GM23338 (cell line): ENCODE measurements around the gene C1QTNF7. TPM values are rescaled to one million over a fixed set of nuclear protein-coding genes. Genes with fewer than 3 reads are reported as not detected.

Source experiments
- ATAC-seq: fragments of 200-7000 bp; cut with Tn5 transposase; 3 replicates; pipeline ENCODE4 v1.9.1; 2020
- DNase-seq: peaks from one replicate; pipeline ENCODE4 v3.0.0-alpha.2; 2015; ENCODE audit warnings: low spot score
- H2AFZ ChIP-seq: fragments of 200-600 bp; sonication (generic); 2 replicates; pipeline ENCODE4 v1.8.0; 2016; ENCODE audit warnings: antibody characterized with exemption, mild to moderate bottlenecking, moderate library complexity
- H3F3A ChIP-seq: fragments of 200-600 bp; sonication (generic); replicated peaks from 2 replicates; pipeline ENCODE4 v1.8.0; 2017; ENCODE audit warnings: antibody characterized with exemption, mixed run types, low read depth
- H3K27ac ChIP-seq: fragments of 200-600 bp; sonication (generic); 2 replicates; pipeline ENCODE4 v1.6.1; 2016; ENCODE audit warnings: low read depth
- H3K27me3 ChIP-seq: fragments of 200-600 bp; sonication (generic); 2 replicates; pipeline ENCODE4 v1.8.0; 2016; ENCODE audit warnings: mild to moderate bottlenecking, mixed run types, moderate library complexity; ENCODE audit not compliant: insufficient read depth
- H3K36me3 ChIP-seq: fragments of 200-600 bp; sonication (generic); 2 replicates; pipeline ENCODE4 v1.8.0; 2016; ENCODE audit warnings: mild to moderate bottlenecking; ENCODE audit not compliant: insufficient read depth
- H3K4me1 ChIP-seq: fragments of 200-600 bp; sonication (generic); 2 replicates; pipeline ENCODE4 v1.8.0; 2016; ENCODE audit warnings: mild to moderate bottlenecking, moderate library complexity; ENCODE audit not compliant: insufficient read depth
- H3K4me2 ChIP-seq: fragments of 200-600 bp; sonication (generic); 2 replicates; pipeline ENCODE4 v1.7.1; 2017; ENCODE audit warnings: mixed run types
- H3K4me3 ChIP-seq: fragments of 200-600 bp; sonication (generic); 2 replicates; pipeline ENCODE4 v1.6.1; 2016; ENCODE audit warnings: mixed run types
- H3K79me2 ChIP-seq: fragments of 200-600 bp; sonication (generic); replicated peaks from 2 replicates; pipeline ENCODE4 v1.8.0; 2017; ENCODE audit warnings: mild to moderate bottlenecking; ENCODE audit not compliant: insufficient read depth
- H3K9me2 ChIP-seq: fragments of 200-600 bp; sonication (generic); 2 replicates; pipeline ENCODE4 v1.8.0; 2017; ENCODE audit not compliant: insufficient read depth
- H4K20me1 ChIP-seq: fragments of 200-600 bp; sonication (generic); replicated peaks from 2 replicates; pipeline ENCODE4 v1.8.0; 2017; ENCODE audit warnings: mild to moderate bottlenecking; ENCODE audit not compliant: insufficient read depth
- H3K27ac Mint-ChIP-seq: 2 replicates; pipeline ENCODE4 v1.8.0; 2020; ENCODE audit warnings: inconsistent platforms, mild to moderate bottlenecking, moderate library complexity, mixed read lengths
- H3K27me3 Mint-ChIP-seq: 3 replicates; pipeline ENCODE4 v1.8.0; 2022; ENCODE audit warnings: low read depth, mild to moderate bottlenecking, moderate library complexity, mixed read lengths, inconsistent platforms; ENCODE audit not compliant: insufficient read depth, poor library complexity
- H3K36me3 Mint-ChIP-seq: 3 replicates; pipeline ENCODE4 v1.8.0; 2021; ENCODE audit warnings: low read depth, mild to moderate bottlenecking, inconsistent platforms, moderate library complexity, mixed read lengths
- H3K4me1 Mint-ChIP-seq: 3 replicates; pipeline ENCODE4 v1.8.0; 2020; ENCODE audit warnings: mild to moderate bottlenecking, inconsistent platforms, mixed read lengths
- H3K4me3 Mint-ChIP-seq: 3 replicates; pipeline ENCODE4 v1.8.0; 2021; ENCODE audit warnings: moderate library complexity, mild to moderate bottlenecking, inconsistent platforms, mixed read lengths
- H3K9me3 Mint-ChIP-seq: 3 replicates; pipeline ENCODE4 v1.8.0; 2020; ENCODE audit warnings: moderate library complexity, mild to moderate bottlenecking, inconsistent platforms, mixed read lengths
- CREB1 ChIP-seq: fragments of 250-450 bp; sonication (Bioruptor Pico); IDR thresholded peaks from 2 replicates; pipeline ENCODE4 v1.5.0; 2020; ENCODE audit warnings: low read depth, mild to moderate bottlenecking, moderate library complexity
- EZH2 ChIP-seq: fragments of 200-600 bp; sonication (generic); IDR thresholded peaks from one replicate; pipeline ENCODE4 v1.8.0; 2017; ENCODE audit warnings: antibody characterized with exemption, mild to moderate bottlenecking, low read depth; ENCODE audit not compliant: unreplicated experiment
- EZH2phosphoT487 ChIP-seq: fragments of 200-600 bp; sonication (generic); IDR thresholded peaks from one replicate; pipeline ENCODE4 v1.8.1; 2018; ENCODE audit warnings: antibody characterized with exemption; ENCODE audit not compliant: unreplicated experiment
- JUNB ChIP-seq: IDR thresholded peaks from one replicate; pipeline ENCODE4 v1.6.1; 2016; ENCODE audit warnings: antibody characterized with exemption; ENCODE audit not compliant: unreplicated experiment
- NANOG ChIP-seq: IDR thresholded peaks from 2 replicates; pipeline ENCODE4 v1.6.1; 2016; ENCODE audit warnings: antibody characterized with exemption, borderline replicate concordance
- POLR2AphosphoS5 ChIP-seq: IDR thresholded peaks from 2 replicates; pipeline ENCODE4 v1.6.1; 2016; ENCODE audit warnings: antibody characterized with exemption, low read depth
- STAT1 ChIP-seq: IDR thresholded peaks from one replicate; pipeline ENCODE4 v1.6.1; 2016; ENCODE audit warnings: antibody characterized with exemption; ENCODE audit not compliant: unreplicated experiment
- ZNF114 ChIP-seq: fragments of 250-450 bp; sonication (Bioruptor Pico); IDR thresholded peaks from 2 replicates; pipeline ENCODE4 v1.5.0; 2020; ENCODE audit warnings: mild to moderate bottlenecking, moderate library complexity
- ZNF331 ChIP-seq: fragments of 250-450 bp; sonication (Bioruptor Pico); IDR thresholded peaks from 2 replicates; pipeline ENCODE4 v1.5.0; 2020; ENCODE audit warnings: low read depth, mild to moderate bottlenecking, moderate library complexity
- polyA plus RNA-seq: library from polyadenylated mRNA; unstranded; fragments of >200 nt; fragmentation: Nextera tagmentation; extraction: Ambion mirVana; gene quantifications from 2 replicates; pipeline ENCODE4 v1.2.1, GENCODE V29; 2016
- total RNA-seq: library from RNA; depleted of rRNA; stranded (reverse); fragments of >200 nt; shearing (Covaris generic); gene quantifications from 2 replicates; pipeline ENCODE4 v1.2.3, GENCODE V29; 2014
- TF ChIP-seq, protein P1 (sequence below): IDR thresholded peaks from one replicate; pipeline ENCODE4 v1.6.1; 2018; ENCODE audit warnings: antibody characterized with exemption; ENCODE audit not compliant: unreplicated experiment
- TF ChIP-seq, protein P2 (sequence below): IDR thresholded peaks from 2 replicates; pipeline ENCODE4 v1.6.1; 2016; ENCODE audit warnings: antibody characterized with exemption
- TF ChIP-seq, protein P3 (sequence below), 2 experiments: fragments of 200-600 bp in 1 of 2; sonication (generic) in 1 of 2; conservative IDR thresholded peaks; 2 replicates each; pipeline versions ENCODE4 v1.5.1 to v1.6.1; 2016 to 2017; ENCODE audit warnings: antibody characterized with exemption in 2 of 2, low read depth in 2 of 2, mild to moderate bottlenecking in 2 of 2, moderate library complexity in 1 of 2
- TF ChIP-seq, protein P4 (sequence below): fragments of 250-450 bp; sonication (Bioruptor Pico); IDR thresholded peaks from 2 replicates; pipeline ENCODE4 v1.5.0; 2020; ENCODE audit warnings: mild to moderate bottlenecking, moderate library complexity

The C1QTNF7 gene
- total and polyA plus RNA-seq, 2 experiments from 2014 or later, result not detected

DNA sequence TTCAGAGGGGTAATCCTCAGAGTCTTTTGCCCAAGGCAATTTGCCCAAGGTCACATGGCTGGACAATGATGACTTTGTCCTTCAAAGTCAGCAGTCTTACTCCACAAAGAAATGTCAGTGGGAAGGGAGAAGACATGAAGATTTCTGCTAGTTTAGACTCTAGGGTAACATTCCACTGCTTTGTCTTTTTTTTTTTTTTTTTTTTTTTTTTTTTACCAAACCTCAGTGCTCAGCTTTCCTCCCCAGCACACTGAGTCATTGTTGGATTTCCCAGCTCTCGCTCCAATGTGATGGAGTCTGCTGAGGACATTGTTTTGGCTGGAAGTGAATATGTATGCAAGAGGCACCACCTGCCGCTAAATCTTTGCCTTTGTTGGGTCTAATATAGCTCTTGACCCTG, 7.2 kb upstream of the C1QTNF7 start:
- H3K36me3 Mint-ChIP-seq, result no peaks in the 10 kb centered on the region
- no peak for TF ChIP-seq CREB1 (CRISPR knock-in tag)
- TF ChIP-seq STAT1, result no peak
- TF ChIP-seq ZNF331 (CRISPR knock-in tag), result no peak
- TF ChIP-seq EZH2phosphoT487, result no peak
- TF ChIP-seq EZH2, result no peak
- TF ChIP-seq ZNF114 (CRISPR knock-in tag), result no peak
- TF ChIP-seq POLR2AphosphoS5, result no peak
- no peak for TF ChIP-seq JUNB
- TF ChIP-seq, protein P1, sequence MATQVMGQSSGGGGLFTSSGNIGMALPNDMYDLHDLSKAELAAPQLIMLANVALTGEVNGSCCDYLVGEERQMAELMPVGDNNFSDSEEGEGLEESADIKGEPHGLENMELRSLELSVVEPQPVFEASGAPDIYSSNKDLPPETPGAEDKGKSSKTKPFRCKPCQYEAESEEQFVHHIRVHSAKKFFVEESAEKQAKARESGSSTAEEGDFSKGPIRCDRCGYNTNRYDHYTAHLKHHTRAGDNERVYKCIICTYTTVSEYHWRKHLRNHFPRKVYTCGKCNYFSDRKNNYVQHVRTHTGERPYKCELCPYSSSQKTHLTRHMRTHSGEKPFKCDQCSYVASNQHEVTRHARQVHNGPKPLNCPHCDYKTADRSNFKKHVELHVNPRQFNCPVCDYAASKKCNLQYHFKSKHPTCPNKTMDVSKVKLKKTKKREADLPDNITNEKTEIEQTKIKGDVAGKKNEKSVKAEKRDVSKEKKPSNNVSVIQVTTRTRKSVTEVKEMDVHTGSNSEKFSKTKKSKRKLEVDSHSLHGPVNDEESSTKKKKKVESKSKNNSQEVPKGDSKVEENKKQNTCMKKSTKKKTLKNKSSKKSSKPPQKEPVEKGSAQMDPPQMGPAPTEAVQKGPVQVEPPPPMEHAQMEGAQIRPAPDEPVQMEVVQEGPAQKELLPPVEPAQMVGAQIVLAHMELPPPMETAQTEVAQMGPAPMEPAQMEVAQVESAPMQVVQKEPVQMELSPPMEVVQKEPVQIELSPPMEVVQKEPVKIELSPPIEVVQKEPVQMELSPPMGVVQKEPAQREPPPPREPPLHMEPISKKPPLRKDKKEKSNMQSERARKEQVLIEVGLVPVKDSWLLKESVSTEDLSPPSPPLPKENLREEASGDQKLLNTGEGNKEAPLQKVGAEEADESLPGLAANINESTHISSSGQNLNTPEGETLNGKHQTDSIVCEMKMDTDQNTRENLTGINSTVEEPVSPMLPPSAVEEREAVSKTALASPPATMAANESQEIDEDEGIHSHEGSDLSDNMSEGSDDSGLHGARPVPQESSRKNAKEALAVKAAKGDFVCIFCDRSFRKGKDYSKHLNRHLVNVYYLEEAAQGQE, result no peak
- TF ChIP-seq, protein P2, sequence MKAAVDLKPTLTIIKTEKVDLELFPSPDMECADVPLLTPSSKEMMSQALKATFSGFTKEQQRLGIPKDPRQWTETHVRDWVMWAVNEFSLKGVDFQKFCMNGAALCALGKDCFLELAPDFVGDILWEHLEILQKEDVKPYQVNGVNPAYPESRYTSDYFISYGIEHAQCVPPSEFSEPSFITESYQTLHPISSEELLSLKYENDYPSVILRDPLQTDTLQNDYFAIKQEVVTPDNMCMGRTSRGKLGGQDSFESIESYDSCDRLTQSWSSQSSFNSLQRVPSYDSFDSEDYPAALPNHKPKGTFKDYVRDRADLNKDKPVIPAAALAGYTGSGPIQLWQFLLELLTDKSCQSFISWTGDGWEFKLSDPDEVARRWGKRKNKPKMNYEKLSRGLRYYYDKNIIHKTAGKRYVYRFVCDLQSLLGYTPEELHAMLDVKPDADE, result no peak
- TF ChIP-seq, protein P3, sequence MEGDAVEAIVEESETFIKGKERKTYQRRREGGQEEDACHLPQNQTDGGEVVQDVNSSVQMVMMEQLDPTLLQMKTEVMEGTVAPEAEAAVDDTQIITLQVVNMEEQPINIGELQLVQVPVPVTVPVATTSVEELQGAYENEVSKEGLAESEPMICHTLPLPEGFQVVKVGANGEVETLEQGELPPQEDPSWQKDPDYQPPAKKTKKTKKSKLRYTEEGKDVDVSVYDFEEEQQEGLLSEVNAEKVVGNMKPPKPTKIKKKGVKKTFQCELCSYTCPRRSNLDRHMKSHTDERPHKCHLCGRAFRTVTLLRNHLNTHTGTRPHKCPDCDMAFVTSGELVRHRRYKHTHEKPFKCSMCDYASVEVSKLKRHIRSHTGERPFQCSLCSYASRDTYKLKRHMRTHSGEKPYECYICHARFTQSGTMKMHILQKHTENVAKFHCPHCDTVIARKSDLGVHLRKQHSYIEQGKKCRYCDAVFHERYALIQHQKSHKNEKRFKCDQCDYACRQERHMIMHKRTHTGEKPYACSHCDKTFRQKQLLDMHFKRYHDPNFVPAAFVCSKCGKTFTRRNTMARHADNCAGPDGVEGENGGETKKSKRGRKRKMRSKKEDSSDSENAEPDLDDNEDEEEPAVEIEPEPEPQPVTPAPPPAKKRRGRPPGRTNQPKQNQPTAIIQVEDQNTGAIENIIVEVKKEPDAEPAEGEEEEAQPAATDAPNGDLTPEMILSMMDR (conservative IDR thresholded peaks at IDR 0.05; ENCODE audit: low read depth in 2 of 2), result no peak
- TF ChIP-seq, protein P4, sequence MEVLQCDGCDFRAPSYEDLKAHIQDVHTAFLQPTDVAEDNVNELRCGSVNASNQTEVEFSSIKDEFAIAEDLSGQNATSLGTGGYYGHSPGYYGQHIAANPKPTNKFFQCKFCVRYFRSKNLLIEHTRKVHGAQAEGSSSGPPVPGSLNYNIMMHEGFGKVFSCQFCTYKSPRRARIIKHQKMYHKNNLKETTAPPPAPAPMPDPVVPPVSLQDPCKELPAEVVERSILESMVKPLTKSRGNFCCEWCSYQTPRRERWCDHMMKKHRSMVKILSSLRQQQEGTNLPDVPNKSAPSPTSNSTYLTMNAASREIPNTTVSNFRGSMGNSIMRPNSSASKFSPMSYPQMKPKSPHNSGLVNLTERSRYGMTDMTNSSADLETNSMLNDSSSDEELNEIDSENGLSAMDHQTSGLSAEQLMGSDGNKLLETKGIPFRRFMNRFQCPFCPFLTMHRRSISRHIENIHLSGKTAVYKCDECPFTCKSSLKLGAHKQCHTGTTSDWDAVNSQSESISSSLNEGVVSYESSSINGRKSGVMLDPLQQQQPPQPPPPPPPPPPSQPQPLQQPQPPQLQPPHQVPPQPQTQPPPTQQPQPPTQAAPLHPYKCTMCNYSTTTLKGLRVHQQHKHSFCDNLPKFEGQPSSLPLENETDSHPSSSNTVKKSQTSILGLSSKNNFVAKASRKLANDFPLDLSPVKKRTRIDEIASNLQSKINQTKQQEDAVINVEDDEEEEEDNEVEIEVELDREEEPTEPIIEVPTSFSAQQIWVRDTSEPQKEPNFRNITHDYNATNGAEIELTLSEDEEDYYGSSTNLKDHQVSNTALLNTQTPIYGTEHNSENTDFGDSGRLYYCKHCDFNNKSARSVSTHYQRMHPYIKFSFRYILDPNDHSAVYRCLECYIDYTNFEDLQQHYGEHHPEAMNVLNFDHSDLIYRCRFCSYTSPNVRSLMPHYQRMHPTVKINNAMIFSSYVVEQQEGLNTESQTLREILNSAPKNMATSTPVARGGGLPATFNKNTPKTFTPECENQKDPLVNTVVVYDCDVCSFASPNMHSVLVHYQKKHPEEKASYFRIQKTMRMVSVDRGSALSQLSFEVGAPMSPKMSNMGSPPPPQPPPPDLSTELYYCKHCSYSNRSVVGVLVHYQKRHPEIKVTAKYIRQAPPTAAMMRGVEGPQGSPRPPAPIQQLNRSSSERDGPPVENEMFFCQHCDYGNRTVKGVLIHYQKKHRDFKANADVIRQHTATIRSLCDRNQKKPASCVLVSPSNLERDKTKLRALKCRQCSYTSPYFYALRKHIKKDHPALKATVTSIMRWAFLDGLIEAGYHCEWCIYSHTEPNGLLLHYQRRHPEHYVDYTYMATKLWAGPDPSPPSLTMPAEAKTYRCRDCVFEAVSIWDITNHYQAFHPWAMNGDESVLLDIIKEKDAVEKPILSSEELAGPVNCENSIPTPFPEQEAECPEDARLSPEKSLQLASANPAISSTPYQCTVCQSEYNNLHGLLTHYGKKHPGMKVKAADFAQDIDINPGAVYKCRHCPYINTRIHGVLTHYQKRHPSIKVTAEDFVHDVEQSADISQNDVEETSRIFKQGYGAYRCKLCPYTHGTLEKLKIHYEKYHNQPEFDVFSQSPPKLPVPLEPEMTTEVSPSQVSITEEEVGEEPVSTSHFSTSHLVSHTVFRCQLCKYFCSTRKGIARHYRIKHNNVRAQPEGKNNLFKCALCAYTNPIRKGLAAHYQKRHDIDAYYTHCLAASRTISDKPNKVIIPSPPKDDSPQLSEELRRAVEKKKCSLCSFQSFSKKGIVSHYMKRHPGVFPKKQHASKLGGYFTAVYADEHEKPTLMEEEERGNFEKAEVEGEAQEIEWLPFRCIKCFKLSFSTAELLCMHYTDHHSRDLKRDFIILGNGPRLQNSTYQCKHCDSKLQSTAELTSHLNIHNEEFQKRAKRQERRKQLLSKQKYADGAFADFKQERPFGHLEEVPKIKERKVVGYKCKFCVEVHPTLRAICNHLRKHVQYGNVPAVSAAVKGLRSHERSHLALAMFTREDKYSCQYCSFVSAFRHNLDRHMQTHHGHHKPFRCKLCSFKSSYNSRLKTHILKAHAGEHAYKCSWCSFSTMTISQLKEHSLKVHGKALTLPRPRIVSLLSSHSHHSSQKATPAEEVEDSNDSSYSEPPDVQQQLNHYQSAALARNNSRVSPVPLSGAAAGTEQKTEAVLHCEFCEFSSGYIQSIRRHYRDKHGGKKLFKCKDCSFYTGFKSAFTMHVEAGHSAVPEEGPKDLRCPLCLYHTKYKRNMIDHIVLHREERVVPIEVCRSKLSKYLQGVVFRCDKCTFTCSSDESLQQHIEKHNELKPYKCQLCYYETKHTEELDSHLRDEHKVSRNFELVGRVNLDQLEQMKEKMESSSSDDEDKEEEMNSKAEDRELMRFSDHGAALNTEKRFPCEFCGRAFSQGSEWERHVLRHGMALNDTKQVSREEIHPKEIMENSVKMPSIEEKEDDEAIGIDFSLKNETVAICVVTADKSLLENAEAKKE (CRISPR knock-in tag), result no peak
- no peak for TF ChIP-seq NANOG
- H3F3A ChIP-seq, result no peaks in the 10 kb centered on the region
- peak; percentile 64 for ATAC-seq
- peaks cover 10% of the 10 kb centered on the region for H3K4me1 Mint-ChIP-seq
- peak; percentile 22 for DNase-seq
- no peak overlapping the region for H3K27ac Mint-ChIP-seq
- no peak overlapping the region for H3K4me3 ChIP-seq
- no peaks in the 10 kb centered on the region for H3K79me2 ChIP-seq
- no peaks in the 10 kb centered on the region for H3K36me3 ChIP-seq
- no peaks in the 10 kb centered on the region; the same call in 2 of the 3 replicates for H3K9me3 Mint-ChIP-seq
- peaks cover 3% of the 10 kb centered on the region for H3K27me3 Mint-ChIP-seq
- peaks cover 15% of the 10 kb centered on the region for H3K9me2 ChIP-seq
- H4K20me1 ChIP-seq, result no peaks in the 10 kb centered on the region
- H3K4me3 Mint-ChIP-seq, result no peak overlapping the region
- no peak overlapping the region for H3K27ac ChIP-seq
- H3K4me2 ChIP-seq, result no peak overlapping the region
- no peaks in the 10 kb centered on the region for H3K4me1 ChIP-seq
- no peak overlapping the region for H2AFZ ChIP-seq
- H3K27me3 ChIP-seq, result no peaks in the 10 kb centered on the region
